RPMI8226 (cell line): ENCODE results near the gene AQP5.
"Not testable (repeated sequence)": the region's sequence is repeated elsewhere in the genome, so short reads cannot be mapped to it uniquely, and the experiment has no call there.

Experiments used
- DNase-seq: peaks from one replicate; pipeline ENCODE4 v3.0.0-alpha.2; 2015

AQP5 gene

DNA sequence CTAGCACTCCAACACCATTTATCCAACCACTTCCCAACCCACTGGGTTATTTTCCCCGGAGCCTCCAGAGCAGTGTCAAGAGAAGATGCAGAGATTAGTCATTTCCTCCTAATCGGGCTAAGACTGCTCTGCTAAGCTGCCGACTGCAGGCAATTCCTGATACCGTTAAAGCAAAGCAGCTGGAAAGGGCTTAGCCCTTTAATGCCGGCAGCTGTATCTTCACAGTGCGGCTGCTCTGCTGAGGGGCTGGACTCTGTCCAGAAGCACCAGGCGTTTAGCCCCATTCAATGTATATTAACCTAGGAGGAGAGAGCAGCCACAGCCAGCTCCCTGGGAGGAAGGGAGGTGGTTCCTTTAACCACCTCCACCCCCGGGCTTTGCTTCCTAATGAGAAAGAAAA, 22.2 kb downstream of the AQP5 start:
- no peak for DNase-seq

GRCh38 chr12:49984476-49985359, 23.0 kb downstream of the AQP5 start:
- DNase-seq, result no peak

GRCh38 chr12:49985981-49986380, 24.3 kb downstream of the AQP5 start:
- DNase-seq, result no peak

DNA sequence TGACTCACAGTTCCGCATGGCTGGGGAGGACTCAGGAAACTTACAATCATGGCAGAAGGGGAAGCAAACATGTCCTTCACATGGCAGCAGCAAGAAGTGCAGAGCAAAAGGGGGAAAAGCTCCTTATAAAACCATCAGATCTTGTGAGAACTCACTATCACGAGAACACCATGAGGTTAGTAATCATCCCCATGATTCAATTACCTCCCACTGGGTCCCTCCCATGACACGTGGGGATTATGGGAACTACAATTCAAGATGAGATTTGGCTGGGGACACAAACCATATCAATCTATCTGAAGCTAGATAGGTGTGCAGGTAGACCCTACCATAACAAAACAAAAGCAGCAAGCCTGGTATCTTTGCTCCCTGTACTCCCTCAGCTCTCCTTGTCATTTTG, 24.8 kb downstream of the AQP5 start:
- not testable (repeated sequence) for DNase-seq

- DNase-seq, result no peak
Measured at GRCh38 chr12:49987625-49988303, 26.1 kb downstream of the AQP5 start.

GRCh38 chr12:49989400-49989799, 27.7 kb downstream of the AQP5 start:
- not testable (repeated sequence) for DNase-seq

DNA sequence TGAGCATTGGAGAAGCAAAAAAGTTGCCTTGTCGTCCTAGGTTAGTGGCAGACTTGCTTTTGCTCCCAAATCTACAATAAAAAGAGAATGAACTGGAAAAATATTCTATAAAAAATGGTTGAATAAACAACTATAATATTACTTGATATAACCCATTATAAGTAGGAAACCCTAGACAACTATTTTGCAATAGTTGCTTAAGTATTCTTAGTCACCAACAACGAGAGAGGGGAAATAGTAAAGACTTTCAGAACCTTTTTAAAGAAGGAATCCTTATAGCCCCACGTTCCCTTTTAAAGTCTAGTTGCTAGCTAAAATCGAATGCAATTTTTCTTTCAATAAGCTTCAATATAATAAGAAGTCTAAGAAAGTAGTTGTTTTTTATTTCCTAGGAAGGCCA, 28.6 kb downstream of the AQP5 start:
- no peak for DNase-seq

- no peak for DNase-seq
Measured at GRCh38 chr12:49998453-49998852, 36.8 kb downstream of the AQP5 start.

GRCh38 chr12:50003595-50003994, 41.9 kb downstream of the AQP5 start:
- no peak for DNase-seq

DNA sequence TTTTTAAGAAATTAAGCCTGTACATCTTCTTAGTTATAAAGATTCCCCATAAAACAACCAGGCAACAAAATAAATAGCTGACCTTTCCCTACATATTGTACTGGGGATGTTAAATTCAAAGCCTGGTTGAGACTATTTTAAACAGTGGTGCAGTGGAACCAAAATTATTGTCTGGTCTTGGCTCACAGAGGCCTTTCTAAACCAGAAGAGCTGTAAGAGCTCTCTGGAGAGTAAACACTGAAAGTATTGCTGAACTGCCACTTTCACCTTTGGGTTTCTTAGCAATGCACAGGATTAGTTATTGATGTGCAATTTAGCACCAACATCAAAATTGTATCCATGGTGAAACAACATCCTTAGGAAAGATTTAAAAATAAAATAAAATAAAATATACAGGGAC, 43.0 kb downstream of the AQP5 start:
- DNase-seq, result no peak

DNA sequence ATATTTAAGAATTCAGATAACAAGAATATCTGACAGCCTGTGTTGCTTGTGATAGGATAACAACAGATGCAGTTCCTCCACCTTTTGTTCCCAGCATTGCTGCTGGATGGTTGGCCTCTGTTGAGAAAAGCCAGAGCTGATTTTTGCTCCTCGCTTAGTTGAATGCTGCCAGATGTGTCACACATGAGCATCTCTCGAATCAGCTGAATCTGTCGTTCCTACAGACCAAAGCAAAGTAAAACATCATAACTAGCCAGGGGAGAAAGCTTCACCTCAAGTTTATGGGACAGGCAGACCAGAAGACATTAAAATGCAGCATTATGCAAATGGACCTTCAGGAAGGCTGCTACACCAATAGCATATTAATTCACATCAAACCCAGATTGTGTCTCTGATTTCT, 43.5 kb downstream of the AQP5 start:
- DNase-seq, result no peak

DNA sequence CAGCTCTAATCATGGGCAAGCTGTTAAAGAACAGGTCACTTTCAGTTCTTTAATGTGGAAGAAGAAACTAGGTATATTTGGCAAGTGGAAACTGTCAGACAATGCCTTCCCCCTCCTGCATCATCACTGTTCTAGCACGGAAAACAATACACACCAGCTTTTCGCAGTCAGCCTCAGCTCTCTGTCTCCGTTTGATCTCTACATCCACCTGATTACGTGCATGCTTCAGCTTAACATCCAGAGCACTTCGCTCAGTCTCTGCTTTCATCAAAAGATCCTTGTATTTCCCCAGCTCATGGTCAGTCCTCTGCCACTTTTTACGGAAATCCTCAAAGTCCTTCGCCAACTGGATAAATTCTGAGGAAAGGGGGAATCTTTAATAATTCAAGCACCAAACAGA, 44.6 kb downstream of the AQP5 start:
- DNase-seq, result no peak

GRCh38 chr12:50006754-50007442, 45.2 kb downstream of the AQP5 start:
- no peak for DNase-seq

DNA sequence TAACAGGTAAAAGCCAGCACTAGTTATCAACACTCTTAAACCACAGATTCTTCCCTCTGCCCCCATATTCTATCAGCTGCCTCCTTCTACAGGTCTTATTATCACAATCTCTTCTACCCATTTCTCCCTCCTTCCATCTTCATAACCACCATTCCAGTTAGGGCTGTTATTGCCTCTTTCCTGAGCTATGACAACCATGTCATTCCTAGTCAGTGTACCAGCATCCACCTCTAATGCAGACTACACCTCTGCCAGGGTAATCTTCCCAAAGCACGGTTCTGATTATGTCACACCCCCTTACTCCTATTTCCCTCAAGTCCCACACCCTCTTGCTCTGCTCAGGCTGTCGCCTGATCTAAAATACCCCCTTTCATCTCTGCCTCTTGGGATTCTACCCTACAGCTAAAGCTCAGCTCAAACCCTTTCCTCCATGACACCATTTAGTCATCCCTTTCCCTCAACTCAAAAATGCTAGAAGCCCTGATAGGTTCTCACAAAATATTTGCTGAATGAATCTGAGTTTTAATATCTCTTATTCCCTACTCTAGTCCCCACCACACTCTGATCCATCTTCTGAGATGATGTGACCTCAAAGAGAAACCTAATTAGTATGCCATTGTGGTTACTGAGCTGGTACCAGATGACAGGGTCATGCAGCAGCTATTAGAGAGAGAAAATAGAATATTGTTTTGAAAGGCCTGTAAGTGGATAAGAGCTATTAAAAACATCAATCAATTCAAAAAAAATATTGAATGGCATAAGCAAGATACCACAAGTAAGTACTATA, 51.9 kb downstream of the AQP5 start:
- no peak for DNase-seq

DNA sequence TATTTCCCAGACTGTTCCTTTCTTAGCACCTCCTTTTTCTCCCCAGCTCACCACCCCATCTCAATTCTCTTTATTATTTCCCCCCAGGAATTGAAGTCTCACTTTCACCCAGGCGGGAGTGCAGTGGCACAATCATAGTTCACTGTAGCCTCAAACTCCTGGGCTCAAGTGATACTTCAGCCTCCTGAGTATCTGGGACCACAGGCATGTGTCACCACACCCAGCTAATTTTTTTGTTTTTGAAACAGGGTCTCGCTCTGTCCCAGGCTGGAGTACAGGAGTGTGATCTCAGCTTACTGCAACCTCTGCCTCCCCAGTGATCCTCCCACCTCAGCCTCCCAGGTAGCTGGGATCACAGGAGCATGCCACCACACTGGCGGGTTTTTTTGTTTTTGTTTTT, 52.7 kb downstream of the AQP5 start:
- no peak for DNase-seq
